SH-SY5Y (cell line): ENCODE results near the gene EML3.

ENCODE experiments used
- GATA2 ChIP-seq: IDR thresholded peaks from 2 replicates; pipeline ENCODE4 v1.6.1; 2011; ENCODE audit warnings: mild to moderate bottlenecking, low read depth, low read length
- GATA3 ChIP-seq: IDR thresholded peaks from 2 replicates; pipeline ENCODE4 v1.6.1; 2011; ENCODE audit warnings: low read depth, mild to moderate bottlenecking, low read length, moderate library complexity

EML3 gene

DNA sequence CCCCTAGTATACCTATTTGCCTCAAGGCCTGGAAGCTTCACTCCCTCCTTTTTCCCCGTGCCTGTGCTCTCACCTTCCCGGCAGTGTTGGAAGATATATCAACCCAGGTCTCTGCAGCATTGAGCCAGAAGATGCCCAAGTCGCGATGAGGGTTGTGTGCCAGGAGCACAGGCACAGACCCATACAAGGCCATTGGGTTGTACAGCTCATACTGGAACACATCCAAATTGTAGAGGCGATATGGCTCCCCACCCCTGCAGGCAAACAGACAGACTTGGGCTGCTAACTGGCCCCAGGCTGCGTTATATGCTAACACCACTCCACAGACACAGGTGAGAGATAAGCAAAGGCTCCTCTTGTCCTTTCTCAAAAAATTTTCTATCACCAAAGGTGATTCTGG is 19.9 kb upstream of the EML3 start:
- no peak for TF ChIP-seq GATA3
- no peak for TF ChIP-seq GATA2

DNA sequence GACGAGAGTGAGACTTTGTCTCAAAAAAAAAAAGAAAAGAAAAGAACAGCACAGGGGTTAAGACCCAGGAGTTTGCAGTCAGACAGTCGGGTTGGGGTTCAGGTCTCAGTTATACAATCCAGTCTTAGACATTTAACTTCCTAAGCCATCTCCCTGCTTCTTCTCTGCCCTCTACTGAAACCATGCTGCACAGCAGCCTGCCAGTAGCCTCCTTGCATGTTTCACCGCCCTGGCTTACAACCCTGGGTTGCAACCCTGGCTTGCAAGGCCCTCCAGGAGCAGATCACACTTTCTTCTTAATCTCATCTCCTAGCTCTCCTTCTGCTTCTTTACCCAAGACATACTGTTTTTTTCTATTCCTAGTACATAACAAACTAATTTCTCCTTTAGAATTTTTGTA is 15.1 kb upstream of the EML3 start:
- no peak for TF ChIP-seq GATA2
- TF ChIP-seq GATA3 = no peak

DNA sequence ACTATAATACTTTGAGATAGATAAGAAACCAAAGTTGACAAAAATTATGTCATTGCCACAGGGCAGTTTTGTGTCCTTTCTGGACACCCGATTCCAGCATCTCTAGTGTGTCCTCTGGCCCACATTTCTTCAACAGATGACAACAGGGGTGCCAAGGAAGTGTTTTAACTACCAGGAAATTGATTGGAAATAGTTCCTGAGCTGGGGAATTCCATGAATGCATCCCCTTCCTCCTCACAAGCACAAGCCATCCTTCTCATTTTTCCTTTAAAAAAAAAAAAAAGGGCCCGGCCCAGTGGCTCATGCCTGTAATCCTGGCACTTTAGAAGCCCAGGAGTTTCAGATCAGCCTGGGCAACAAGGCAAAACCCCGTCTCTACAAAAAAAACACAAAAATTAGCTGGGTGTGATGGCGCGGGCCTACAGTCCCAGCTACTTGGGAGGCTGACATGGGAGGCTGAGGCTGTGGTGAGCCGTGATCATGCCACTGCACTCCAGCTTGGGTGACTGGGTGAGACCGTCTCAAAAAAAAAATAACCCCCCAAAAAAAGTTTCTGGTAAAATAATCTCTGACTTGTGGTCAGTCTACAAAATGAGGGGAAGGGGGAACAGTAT is 10.0 kb upstream of the EML3 start:
- TF ChIP-seq GATA2 (no peak; the same call in 1 of the 2 replicates), GATA3 (no peak)

DNA sequence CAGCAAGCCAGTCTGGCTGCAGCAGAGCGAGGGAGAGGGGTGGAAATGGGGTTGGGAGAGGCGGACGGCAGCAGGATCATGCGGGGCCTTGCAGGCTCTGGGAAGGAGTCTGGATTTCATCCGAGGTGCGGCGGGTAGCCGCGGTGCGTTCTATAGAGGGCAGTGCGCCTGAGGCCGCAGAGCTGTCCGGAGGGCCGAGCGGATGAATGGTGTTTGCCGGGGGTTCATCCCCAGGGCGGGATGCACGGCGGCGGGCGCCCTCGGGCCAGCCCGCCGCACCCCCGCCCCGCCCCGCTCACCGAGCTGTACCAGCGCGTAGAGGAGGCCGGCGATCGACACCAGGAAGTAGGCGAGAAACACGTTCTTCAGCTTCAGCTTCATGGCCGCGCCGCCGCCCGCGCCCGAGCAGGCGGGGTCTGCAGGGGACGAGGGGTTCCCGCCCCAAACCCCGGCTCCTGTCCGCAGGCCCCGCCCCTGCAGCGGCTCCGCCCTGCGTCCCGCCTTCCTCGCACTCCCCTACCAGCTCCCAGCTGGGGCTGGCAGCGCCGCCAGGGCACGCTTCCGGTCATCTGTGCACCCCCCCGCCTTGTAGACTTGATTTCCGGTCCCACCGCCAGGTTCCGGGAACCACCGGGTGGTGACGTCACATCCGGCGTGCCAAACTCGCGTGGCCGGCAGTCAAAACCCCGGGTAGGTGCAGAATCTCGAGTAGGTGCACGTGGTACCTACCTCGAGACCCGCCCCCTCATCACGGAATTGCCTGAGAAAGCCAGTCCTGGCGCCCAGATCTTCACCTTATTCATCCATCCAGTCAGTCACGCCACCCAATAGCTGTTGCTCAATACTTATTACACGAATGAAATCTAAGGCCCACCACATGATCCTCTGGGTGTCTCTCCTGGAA is 9.2 kb upstream of the EML3 start, which contains the start of gene B3GAT3:
Gene B3GAT3, minus strand, starts transcription at position 420 of the 904 bp plus-strand sequence. Its CDS starts 39 bp downstream, at position 381.
- TF ChIP-seq GATA2 = no peak; the same call in 1 of the 2 replicates
- TF ChIP-seq GATA3 = no peak

DNA sequence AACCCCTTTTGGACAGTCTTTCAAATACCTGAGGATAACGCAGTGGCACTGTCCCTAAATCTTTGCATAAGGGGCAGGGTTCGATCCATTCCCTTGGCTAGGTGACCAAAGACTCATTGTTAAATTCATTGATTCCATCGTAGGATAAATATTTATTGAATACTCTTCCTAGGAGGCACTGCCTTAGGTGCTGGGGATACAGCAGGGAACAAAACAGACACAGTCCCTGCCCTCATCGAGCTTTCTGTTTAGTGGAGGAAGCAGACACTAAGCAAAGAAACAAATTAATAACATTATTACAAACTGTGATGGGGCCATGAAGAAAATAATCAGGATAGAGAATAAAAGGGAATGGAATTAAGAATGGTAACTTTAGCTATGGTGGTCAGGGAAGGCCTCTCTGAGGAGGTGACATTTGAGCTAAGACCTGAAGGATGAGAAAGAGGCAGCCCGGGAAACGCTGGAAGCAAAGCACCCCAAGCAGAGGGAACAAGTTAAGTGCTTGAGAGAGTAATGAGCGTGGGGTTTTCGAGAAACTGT is 8.5 kb upstream of the EML3 start:
- TF ChIP-seq GATA3 (no peak), GATA2 (no peak)

DNA sequence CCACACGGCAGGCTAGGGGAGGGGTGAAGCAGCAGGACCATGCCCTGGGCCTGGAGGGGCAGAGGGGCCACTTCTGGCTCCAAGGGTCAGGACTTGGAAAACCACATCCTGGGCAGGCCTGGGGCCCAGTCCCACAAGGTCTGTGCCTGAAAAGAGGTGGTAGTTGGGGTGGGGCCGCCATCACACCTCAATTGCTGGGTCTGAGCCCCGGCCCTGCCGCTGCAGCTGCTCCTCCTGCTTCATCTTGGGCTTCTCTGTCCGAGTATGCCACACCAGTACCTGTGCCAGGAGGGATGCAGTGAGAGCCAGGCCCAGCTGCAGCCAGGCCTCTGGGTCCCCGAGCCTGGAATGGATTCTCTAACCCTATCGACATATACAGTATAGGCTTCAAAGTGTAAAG is 2.9 kb upstream of the EML3 start:
- TF ChIP-seq GATA3 (no peak), GATA2 (no peak)

DNA sequence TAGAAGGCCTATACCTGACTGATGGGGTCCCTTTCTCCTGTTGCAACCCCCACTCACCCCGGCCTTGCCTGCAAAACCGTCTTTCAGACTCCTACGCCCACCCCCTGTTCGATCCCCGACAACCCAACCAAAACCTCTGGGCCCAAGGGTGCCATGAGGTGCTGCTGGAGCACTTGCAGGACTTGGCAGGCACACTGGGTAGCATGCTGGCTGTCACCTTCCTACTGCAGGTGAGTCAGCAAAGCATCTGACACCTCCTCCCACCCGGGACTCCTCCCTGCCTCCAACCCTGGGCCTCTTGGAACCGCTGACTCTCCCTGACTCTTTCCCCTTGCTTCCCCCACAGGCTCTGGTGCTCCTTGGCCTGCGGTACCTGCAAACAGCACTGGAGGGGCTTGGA is 1.7 kb upstream of the EML3 start:
- no peak for TF ChIP-seq GATA3
- TF ChIP-seq GATA2 = no peak

DNA sequence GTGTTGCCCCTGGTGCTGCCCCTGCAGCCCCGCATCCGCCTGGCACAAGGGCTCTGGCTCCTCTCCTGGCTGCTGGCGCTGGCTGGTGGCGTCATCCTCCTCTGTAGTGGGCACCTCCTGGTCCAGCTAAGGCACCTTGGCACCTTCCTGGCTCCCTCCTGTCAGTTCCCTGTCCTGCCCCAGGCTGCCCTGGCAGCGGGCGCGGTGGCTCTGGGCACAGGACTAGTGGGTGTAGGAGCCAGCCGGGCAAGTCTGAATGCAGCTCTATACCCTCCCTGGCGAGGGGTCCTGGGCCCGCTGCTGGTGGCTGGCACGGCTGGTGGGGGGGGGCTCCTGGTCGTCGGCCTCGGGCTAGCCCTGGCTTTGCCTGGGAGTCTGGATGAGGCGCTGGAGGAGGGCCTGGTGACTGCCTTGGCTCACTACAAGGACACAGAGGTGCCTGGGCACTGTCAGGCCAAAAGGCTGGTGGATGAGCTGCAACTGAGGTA is 760 bp upstream of the EML3 start:
- no peak for TF ChIP-seq GATA2
- TF ChIP-seq GATA3 = no peak

DNA sequence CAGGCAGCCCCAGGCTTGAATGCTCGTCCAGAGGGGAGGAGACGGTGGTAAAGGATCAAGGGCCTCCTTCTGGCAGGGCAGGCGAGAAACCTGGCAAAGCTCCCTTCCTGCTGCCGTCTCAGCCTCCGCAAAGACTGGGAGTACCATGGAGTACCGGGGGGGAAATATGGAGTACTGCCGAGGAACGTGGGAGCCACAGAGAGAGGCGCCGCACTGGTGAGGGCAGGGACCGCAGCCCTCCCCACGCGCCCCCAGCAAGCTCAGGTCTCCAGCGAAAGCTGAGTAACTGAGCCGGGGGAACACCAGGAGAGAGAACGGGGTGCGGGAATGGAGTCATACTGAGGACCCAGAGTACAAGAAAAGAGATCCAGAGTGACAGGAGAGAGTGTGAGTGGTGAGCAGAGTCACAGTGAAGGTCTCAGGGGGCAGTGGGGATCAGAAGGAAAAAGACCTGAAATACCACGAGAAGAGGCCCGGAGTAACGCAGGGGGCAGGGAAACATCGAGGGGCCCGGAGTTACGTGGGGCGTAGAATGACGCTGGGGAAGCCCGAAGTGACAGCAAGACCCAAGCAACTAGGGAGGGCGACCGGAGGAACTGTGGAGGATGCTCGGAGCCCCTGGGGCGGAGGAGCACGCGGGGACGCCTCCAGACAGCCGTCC is 740 bp downstream of the EML3 start:
- no peak for TF ChIP-seq GATA2
- no peak for TF ChIP-seq GATA3

DNA sequence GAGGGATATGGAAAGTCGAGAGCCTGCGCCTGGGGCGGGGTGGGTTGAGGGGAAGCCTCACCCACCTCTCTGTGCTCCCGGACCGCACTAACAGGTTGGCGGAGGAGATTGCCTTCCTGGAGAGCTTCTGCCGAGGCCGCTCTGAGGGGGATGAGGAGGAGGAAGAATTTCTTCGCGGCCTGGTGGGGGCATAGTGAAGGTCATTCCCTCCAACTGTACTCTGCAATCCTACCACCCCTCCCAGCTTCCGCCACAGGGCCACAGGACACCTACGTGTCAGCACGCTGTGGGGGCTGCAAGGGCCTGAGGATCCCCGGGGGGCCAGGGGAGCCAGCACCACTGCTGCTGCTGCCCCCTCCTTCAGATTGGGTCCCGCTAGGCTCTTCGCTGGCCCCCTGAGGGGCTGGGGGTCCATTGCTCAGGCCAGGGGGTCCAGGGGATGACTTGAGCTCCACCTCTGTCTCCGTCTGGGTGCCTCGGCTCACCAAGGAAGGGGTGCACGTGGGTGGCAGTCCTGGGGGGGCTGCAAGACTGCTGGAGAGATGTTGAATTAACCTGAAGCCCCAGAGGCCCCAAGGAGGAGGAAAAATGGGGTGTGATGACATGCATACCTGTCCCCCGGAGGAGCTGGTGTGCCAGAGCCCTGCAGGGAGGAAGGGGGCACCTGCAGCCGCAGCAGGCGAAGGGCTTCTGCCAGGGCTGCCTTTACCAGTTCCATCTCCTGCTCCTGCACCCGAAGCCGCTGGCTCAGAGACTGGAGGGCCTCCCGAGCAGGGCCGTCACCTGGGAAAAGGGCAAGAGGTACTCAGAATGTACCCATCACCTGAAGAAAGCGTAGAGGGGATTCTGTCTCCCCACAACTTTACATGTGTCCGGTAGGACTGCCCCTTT is 1.5 kb downstream of the EML3 start:
- TF ChIP-seq GATA2 = no peak
- no peak for TF ChIP-seq GATA3

DNA sequence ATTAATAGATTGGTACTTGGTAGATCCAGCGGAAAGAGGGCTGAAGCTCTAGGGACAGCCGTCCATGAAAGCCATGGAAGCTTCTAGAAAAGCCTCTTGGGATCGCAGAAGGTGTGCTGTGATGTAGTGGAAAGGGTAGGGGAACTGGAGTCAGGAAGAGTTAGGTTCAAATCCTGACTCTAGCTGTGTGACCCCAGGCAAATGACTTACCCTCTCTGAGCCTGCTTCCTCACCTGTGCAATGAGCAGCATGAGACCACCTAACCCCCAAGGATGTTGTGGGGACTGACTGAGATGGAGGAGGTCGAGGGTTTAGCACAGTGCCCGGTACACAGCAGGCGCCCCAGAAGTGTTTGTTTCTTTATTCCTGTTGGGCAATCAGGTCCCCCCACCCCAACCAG is 2.2 kb downstream of the EML3 start:
- TF ChIP-seq GATA2 (no peak), GATA3 (no peak)

DNA sequence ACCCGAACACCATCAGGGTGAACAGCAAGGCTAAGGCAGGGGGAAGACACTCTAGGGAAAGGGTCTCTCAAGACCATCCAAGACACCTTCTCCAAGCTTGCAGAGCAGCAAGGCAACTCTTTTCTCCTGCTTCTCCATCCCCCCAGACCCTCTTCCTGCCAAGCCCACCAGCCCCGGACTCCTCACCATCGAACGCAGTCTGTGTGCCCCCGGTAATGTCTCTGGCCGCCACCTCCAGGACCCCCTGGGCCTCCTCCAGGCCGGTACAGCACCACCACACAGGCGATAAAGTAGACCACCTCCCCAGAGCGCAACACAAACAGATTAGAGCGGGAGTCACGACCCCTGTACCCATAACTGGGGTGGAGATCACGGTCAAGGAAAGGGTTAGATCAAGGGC is 3.8 kb downstream of the EML3 start:
- TF ChIP-seq GATA2 (no peak), GATA3 (no peak)

DNA sequence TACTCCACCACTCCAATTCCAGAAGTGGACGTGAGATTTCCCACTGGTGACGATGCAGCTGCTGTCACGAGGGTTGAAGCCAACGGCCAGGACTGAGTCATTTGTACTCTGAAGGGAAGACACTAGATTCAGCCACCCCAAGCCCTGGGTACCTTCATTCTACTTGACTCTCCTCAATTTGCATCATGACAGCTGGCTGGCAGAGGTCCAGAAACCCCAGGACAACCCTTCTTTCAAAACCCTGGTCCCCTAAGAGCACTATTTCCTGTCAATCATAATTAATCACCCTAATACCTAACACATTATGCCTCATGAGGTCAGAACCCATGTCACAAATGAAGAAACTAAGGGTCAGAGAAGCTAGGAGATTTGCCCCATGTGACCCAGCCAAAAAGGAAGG is 4.9 kb downstream of the EML3 start:
- TF ChIP-seq GATA2 = no peak
- TF ChIP-seq GATA3 = no peak
